ENCODE measurements around the gene SOST.

SOST gene

GRCh38 chr17:43771463-43771862, 12.9 kb upstream of the SOST start:
- H3K4me3 ChIP-seq (ENCODE audit: low read length) = no peak overlapping the region
- H3K4me1 ChIP-seq (ENCODE audit: control insufficient read depth, low read depth, low read length) = no peaks in the 10 kb centered on the region
- no peak overlapping the region for H3K27ac ChIP-seq (ENCODE audit: low read length)
- no peaks in the 10 kb centered on the region for H3K27me3 ChIP-seq (ENCODE audit: control insufficient read depth, insufficient read depth, low read length)
- H3K9ac ChIP-seq (ENCODE audit: low read length) = no peak overlapping the region
- peaks cover 40% of the 10 kb centered on the region for H3K36me3 ChIP-seq (ENCODE audit: control insufficient read depth, low read depth, low read length)
- H3K9me3 ChIP-seq (ENCODE audit: control insufficient read depth, low read depth, low read length) = no peaks in the 10 kb centered on the region

- no peak overlapping the region for H3K27ac ChIP-seq (ENCODE audit: low read length)
- no peaks in the 10 kb centered on the region for H3K27me3 ChIP-seq (ENCODE audit: control insufficient read depth, insufficient read depth, low read length)
- H3K36me3 ChIP-seq (ENCODE audit: control insufficient read depth, low read depth, low read length) = peaks cover 37% of the 10 kb centered on the region
Observed at GRCh38 chr17:43770957-43771356, 12.4 kb upstream of the SOST start.

GRCh38 chr17:43769859-43770258, 11.3 kb upstream of the SOST start:
- Histone ChIP-seq H3K4me1 (ENCODE audit: control insufficient read depth, low read depth, low read length) (no peaks in the 10 kb centered on the region), H3K9ac (ENCODE audit: low read length) (no peak overlapping the region), H3K36me3 (ENCODE audit: control insufficient read depth, low read depth, low read length) (peaks cover 32% of the 10 kb centered on the region), H3K27ac (ENCODE audit: low read length) (no peak overlapping the region), H3K4me3 (ENCODE audit: low read length) (no peak overlapping the region), H3K27me3 (ENCODE audit: control insufficient read depth, insufficient read depth, low read length) (no peaks in the 10 kb centered on the region), H3K9me3 (ENCODE audit: control insufficient read depth, low read depth, low read length) (no peaks in the 10 kb centered on the region)

More at GRCh38 chr17:43770957-43771356, 12.4 kb upstream of the SOST start:
- Histone ChIP-seq H3K4me3 (ENCODE audit: low read length) (no peak overlapping the region), H3K9me3 (ENCODE audit: control insufficient read depth, low read depth, low read length) (no peaks in the 10 kb centered on the region), H3K4me1 (ENCODE audit: control insufficient read depth, low read depth, low read length) (no peaks in the 10 kb centered on the region), H3K9ac (ENCODE audit: low read length) (no peak overlapping the region)

- H3K9ac ChIP-seq (ENCODE audit: low read length) = no peak overlapping the region
- H3K27me3 ChIP-seq (ENCODE audit: control insufficient read depth, insufficient read depth, low read length) = no peaks in the 10 kb centered on the region
- no peak overlapping the region for H3K27ac ChIP-seq (ENCODE audit: low read length)
- no peaks in the 10 kb centered on the region for H3K4me1 ChIP-seq (ENCODE audit: control insufficient read depth, low read depth, low read length)
- H3K4me3 ChIP-seq (ENCODE audit: low read length) = no peak overlapping the region
- peaks cover 29% of the 10 kb centered on the region for H3K36me3 ChIP-seq (ENCODE audit: control insufficient read depth, low read depth, low read length)
- no peaks in the 10 kb centered on the region for H3K9me3 ChIP-seq (ENCODE audit: control insufficient read depth, low read depth, low read length)
Observed at GRCh38 chr17:43769426-43769825, 10.8 kb upstream of the SOST start.

- Histone ChIP-seq H3K27me3 (ENCODE audit: control insufficient read depth, insufficient read depth, low read length) (no peaks in the 10 kb centered on the region), H3K9ac (ENCODE audit: low read length) (no peak overlapping the region), H3K4me3 (ENCODE audit: low read length) (no peak overlapping the region), H3K9me3 (ENCODE audit: control insufficient read depth, low read depth, low read length) (no peaks in the 10 kb centered on the region), H3K27ac (ENCODE audit: low read length) (no peak overlapping the region), H3K36me3 (ENCODE audit: control insufficient read depth, low read depth, low read length) (peaks cover 25% of the 10 kb centered on the region), H3K4me1 (ENCODE audit: control insufficient read depth, low read depth, low read length) (no peaks in the 10 kb centered on the region)
Observed at GRCh38 chr17:43768943-43769342, 10.4 kb upstream of the SOST start.

- Histone ChIP-seq H3K4me1 (ENCODE audit: control insufficient read depth, low read depth, low read length) (no peaks in the 10 kb centered on the region), H3K9me3 (ENCODE audit: control insufficient read depth, low read depth, low read length) (no peaks in the 10 kb centered on the region), H3K27me3 (ENCODE audit: control insufficient read depth, insufficient read depth, low read length) (no peaks in the 10 kb centered on the region), H3K27ac (ENCODE audit: low read length) (no peak overlapping the region), H3K4me3 (ENCODE audit: low read length) (no peak overlapping the region), H3K36me3 (ENCODE audit: control insufficient read depth, low read depth, low read length) (peaks cover 23% of the 10 kb centered on the region), H3K9ac (ENCODE audit: low read length) (no peak overlapping the region)
Observed at GRCh38 chr17:43768382-43768781, 9.8 kb upstream of the SOST start.

- Histone ChIP-seq H3K9ac (ENCODE audit: low read length) (no peak overlapping the region), H3K36me3 (ENCODE audit: control insufficient read depth, low read depth, low read length) (peaks cover 16% of the 10 kb centered on the region), H3K27ac (ENCODE audit: low read length) (no peak overlapping the region), H3K27me3 (ENCODE audit: control insufficient read depth, insufficient read depth, low read length) (no peaks in the 10 kb centered on the region), H3K9me3 (ENCODE audit: control insufficient read depth, low read depth, low read length) (no peaks in the 10 kb centered on the region), H3K4me3 (ENCODE audit: low read length) (no peak overlapping the region), H3K4me1 (ENCODE audit: control insufficient read depth, low read depth, low read length) (no peaks in the 10 kb centered on the region)
Observed at GRCh38 chr17:43767713-43768059, 9.1 kb upstream of the SOST start.

- peaks cover 13% of the 10 kb centered on the region for H3K36me3 ChIP-seq (ENCODE audit: control insufficient read depth, low read depth, low read length)
- no peaks in the 10 kb centered on the region for H3K27me3 ChIP-seq (ENCODE audit: control insufficient read depth, insufficient read depth, low read length)
- H3K9ac ChIP-seq (ENCODE audit: low read length) = no peak overlapping the region
- no peak overlapping the region for H3K4me3 ChIP-seq (ENCODE audit: low read length)
- no peak overlapping the region for H3K27ac ChIP-seq (ENCODE audit: low read length)
- H3K4me1 ChIP-seq (ENCODE audit: control insufficient read depth, low read depth, low read length) = no peaks in the 10 kb centered on the region
- H3K9me3 ChIP-seq (ENCODE audit: control insufficient read depth, low read depth, low read length) = no peaks in the 10 kb centered on the region
Observed at GRCh38 chr17:43767053-43767712, 8.6 kb upstream of the SOST start.

GRCh38 chr17:43766413-43767052, 7.9 kb upstream of the SOST start:
- H3K27me3 ChIP-seq (ENCODE audit: control insufficient read depth, insufficient read depth, low read length) = no peaks in the 10 kb centered on the region
- H3K27ac ChIP-seq (ENCODE audit: low read length) = no peak overlapping the region
- no peak overlapping the region for H3K9ac ChIP-seq (ENCODE audit: low read length)
- no peaks in the 10 kb centered on the region for H3K4me1 ChIP-seq (ENCODE audit: control insufficient read depth, low read depth, low read length)
- no peaks in the 10 kb centered on the region for H3K9me3 ChIP-seq (ENCODE audit: control insufficient read depth, low read depth, low read length)
- H3K4me3 ChIP-seq (ENCODE audit: low read length) = no peak overlapping the region
- peaks cover 13% of the 10 kb centered on the region for H3K36me3 ChIP-seq (ENCODE audit: control insufficient read depth, low read depth, low read length)

GRCh38 chr17:43760254-43760852, 1.8 kb upstream of the SOST start:
- Histone ChIP-seq H3K27me3 (ENCODE audit: control insufficient read depth, insufficient read depth, low read length) (no peaks in the 10 kb centered on the region), H3K4me1 (ENCODE audit: control insufficient read depth, low read depth, low read length) (peaks cover 11% of the 10 kb centered on the region), H3K27ac (ENCODE audit: low read length) (peak overlapping the region; percentile 46)

GRCh38 chr17:43759836-43760235, 1.2 kb upstream of the SOST start:
- H3K9ac ChIP-seq (ENCODE audit: low read length) = no peak overlapping the region
- no peaks in the 10 kb centered on the region for H3K36me3 ChIP-seq (ENCODE audit: control insufficient read depth, low read depth, low read length)
- H3K4me3 ChIP-seq (ENCODE audit: low read length) = no peak overlapping the region
- no peak overlapping the region for H3K27ac ChIP-seq (ENCODE audit: low read length)
- no peaks in the 10 kb centered on the region for H3K27me3 ChIP-seq (ENCODE audit: control insufficient read depth, insufficient read depth, low read length)
- H3K4me1 ChIP-seq (ENCODE audit: control insufficient read depth, low read depth, low read length) = peaks cover 11% of the 10 kb centered on the region
- no peaks in the 10 kb centered on the region for H3K9me3 ChIP-seq (ENCODE audit: control insufficient read depth, low read depth, low read length)

More at GRCh38 chr17:43760254-43760852, 1.8 kb upstream of the SOST start:
- no peak overlapping the region for H3K9ac ChIP-seq (ENCODE audit: low read length)
- H3K9me3 ChIP-seq (ENCODE audit: control insufficient read depth, low read depth, low read length) = no peaks in the 10 kb centered on the region
- H3K36me3 ChIP-seq (ENCODE audit: control insufficient read depth, low read depth, low read length) = no peaks in the 10 kb centered on the region
- no peak overlapping the region for H3K4me3 ChIP-seq (ENCODE audit: low read length)

- Histone ChIP-seq H3K9ac (ENCODE audit: low read length) (no peak overlapping the region), H3K36me3 (ENCODE audit: control insufficient read depth, low read depth, low read length) (no peaks in the 10 kb centered on the region), H3K4me3 (ENCODE audit: low read length) (no peak overlapping the region), H3K27me3 (ENCODE audit: control insufficient read depth, insufficient read depth, low read length) (no peaks in the 10 kb centered on the region), H3K4me1 (ENCODE audit: control insufficient read depth, low read depth, low read length) (peaks cover 11% of the 10 kb centered on the region), H3K9me3 (ENCODE audit: control insufficient read depth, low read depth, low read length) (no peaks in the 10 kb centered on the region), H3K27ac (ENCODE audit: low read length) (no peak overlapping the region)
Observed at GRCh38 chr17:43758086-43758485, 505 bp downstream of the SOST start.
